Measurements from ENCODE around the gene ART4.

The ART4 gene

GRCh38 chr12:14803830-14804160 lies 39.5 kb downstream of the ART4 start:
- Mint-ChIP-seq H3K27ac (no peak overlapping the region), H3K4me3 (no peak overlapping the region), H3K27me3 (no peaks in the 10 kb centered on the region), H3K9me3 (no peaks in the 10 kb centered on the region), H3K4me1 (ENCODE audit: low read depth) (peaks cover 43% of the 10 kb centered on the region), H3K36me3 (ENCODE audit: low read depth) (peaks cover 22% of the 10 kb centered on the region)

- H3K27me3 Mint-ChIP-seq = no peaks in the 10 kb centered on the region
- peaks cover 28% of the 10 kb centered on the region for H3K36me3 Mint-ChIP-seq (ENCODE audit: low read depth)
- H3K4me3 Mint-ChIP-seq = no peak within 1 kb of the TSS
- H3K4me1 Mint-ChIP-seq (ENCODE audit: low read depth) = peaks cover 43% of the 10 kb centered on the region
- H3K27ac Mint-ChIP-seq = no peak within 1 kb of the TSS
- H3K9me3 Mint-ChIP-seq = no peaks in the 10 kb centered on the region
Observed at GRCh38 chr12:14803011-14803829, 40.1 kb downstream of the ART4 start, which contains the start of the genes C12orf60 and WBP11. Gene C12orf60 (plus strand): TSS chr12:14803670. CDS start chr12:14822936, 19,266 bp downstream. Gene WBP11 (minus strand): TSS chr12:14803478. CDS start chr12:14801383, 2,095 bp downstream.

- H3K9me3 Mint-ChIP-seq = no peaks in the 10 kb centered on the region
- no peak overlapping the region for H3K4me3 Mint-ChIP-seq
- H3K36me3 Mint-ChIP-seq (ENCODE audit: low read depth) = peaks cover 34% of the 10 kb centered on the region
- no peak overlapping the region for H3K27ac Mint-ChIP-seq
- H3K4me1 Mint-ChIP-seq (ENCODE audit: low read depth) = peaks cover 43% of the 10 kb centered on the region
- no peaks in the 10 kb centered on the region for H3K27me3 Mint-ChIP-seq
Observed at GRCh38 chr12:14802721-14803010, 40.7 kb downstream of the ART4 start.

GRCh38 chr12:14802247-14802646 lies 41.1 kb downstream of the ART4 start:
- Mint-ChIP-seq H3K27ac (no peak overlapping the region), H3K27me3 (no peaks in the 10 kb centered on the region), H3K4me3 (no peak overlapping the region), H3K4me1 (ENCODE audit: low read depth) (peaks cover 43% of the 10 kb centered on the region), H3K36me3 (ENCODE audit: low read depth) (peaks cover 38% of the 10 kb centered on the region), H3K9me3 (no peaks in the 10 kb centered on the region)

- Mint-ChIP-seq H3K27me3 (no peaks in the 10 kb centered on the region), H3K9me3 (no peaks in the 10 kb centered on the region), H3K4me1 (ENCODE audit: low read depth) (peaks cover 5% of the 10 kb centered on the region), H3K36me3 (ENCODE audit: low read depth) (peaks cover 91% of the 10 kb centered on the region), H3K27ac (no peak overlapping the region), H3K4me3 (no peak overlapping the region)
Observed at GRCh38 chr12:14795028-14795448, 48.3 kb downstream of the ART4 start.

- Mint-ChIP-seq H3K27ac (no peak overlapping the region), H3K27me3 (no peaks in the 10 kb centered on the region), H3K36me3 (ENCODE audit: low read depth) (peaks cover 56% of the 10 kb centered on the region), H3K9me3 (no peaks in the 10 kb centered on the region), H3K4me3 (no peak overlapping the region), H3K4me1 (ENCODE audit: low read depth) (no peaks in the 10 kb centered on the region)
Observed at GRCh38 chr12:14785568-14785967, 57.8 kb downstream of the ART4 start.

GRCh38 chr12:14784471-14784870 lies 58.9 kb downstream of the ART4 start:
- Mint-ChIP-seq H3K27ac (no peak overlapping the region), H3K4me1 (ENCODE audit: low read depth) (no peaks in the 10 kb centered on the region), H3K4me3 (no peak overlapping the region), H3K9me3 (no peaks in the 10 kb centered on the region), H3K27me3 (no peaks in the 10 kb centered on the region), H3K36me3 (ENCODE audit: low read depth) (peaks cover 45% of the 10 kb centered on the region)

- Mint-ChIP-seq H3K27ac (no peak overlapping the region), H3K4me3 (no peak overlapping the region), H3K9me3 (no peaks in the 10 kb centered on the region), H3K27me3 (no peaks in the 10 kb centered on the region), H3K36me3 (ENCODE audit: low read depth) (peaks cover 32% of the 10 kb centered on the region), H3K4me1 (ENCODE audit: low read depth) (no peaks in the 10 kb centered on the region)
Observed at GRCh38 chr12:14782756-14783155, 60.6 kb downstream of the ART4 start.

GRCh38 chr12:14781563-14781962 lies 61.8 kb downstream of the ART4 start:
- H3K27ac Mint-ChIP-seq = no peak overlapping the region
- H3K27me3 Mint-ChIP-seq = no peaks in the 10 kb centered on the region
- peaks cover 21% of the 10 kb centered on the region for H3K36me3 Mint-ChIP-seq (ENCODE audit: low read depth)
- no peaks in the 10 kb centered on the region for H3K9me3 Mint-ChIP-seq
- H3K4me3 Mint-ChIP-seq = no peak overlapping the region
- H3K4me1 Mint-ChIP-seq (ENCODE audit: low read depth) = no peaks in the 10 kb centered on the region

- Mint-ChIP-seq H3K9me3 (no peaks in the 10 kb centered on the region), H3K27ac (no peak overlapping the region), H3K4me3 (no peak overlapping the region), H3K27me3 (no peaks in the 10 kb centered on the region), H3K36me3 (ENCODE audit: low read depth) (peaks cover 19% of the 10 kb centered on the region), H3K4me1 (ENCODE audit: low read depth) (peaks cover 7% of the 10 kb centered on the region)
Observed at GRCh38 chr12:14780859-14781258, 62.5 kb downstream of the ART4 start.

GRCh38 chr12:14779834-14780233 lies 63.5 kb downstream of the ART4 start:
- Mint-ChIP-seq H3K27ac (no peak overlapping the region), H3K9me3 (no peaks in the 10 kb centered on the region), H3K27me3 (no peaks in the 10 kb centered on the region), H3K4me3 (no peak overlapping the region), H3K4me1 (ENCODE audit: low read depth) (peaks cover 17% of the 10 kb centered on the region), H3K36me3 (ENCODE audit: low read depth) (peaks cover 12% of the 10 kb centered on the region)

- peaks cover 39% of the 10 kb centered on the region for H3K4me1 Mint-ChIP-seq (ENCODE audit: low read depth)
- H3K27ac Mint-ChIP-seq = no peak overlapping the region
- peaks cover 4% of the 10 kb centered on the region for H3K36me3 Mint-ChIP-seq (ENCODE audit: low read depth)
- H3K9me3 Mint-ChIP-seq = no peaks in the 10 kb centered on the region
- H3K4me3 Mint-ChIP-seq = no peak overlapping the region
- no peaks in the 10 kb centered on the region for H3K27me3 Mint-ChIP-seq
Observed at GRCh38 chr12:14777271-14777670, 66.1 kb downstream of the ART4 start.

- Mint-ChIP-seq H3K4me3 (peak overlapping the region; percentile 99), H3K27me3 (no peaks in the 10 kb centered on the region), H3K4me1 (ENCODE audit: low read depth) (peaks cover 48% of the 10 kb centered on the region), H3K36me3 (ENCODE audit: low read depth) (peaks cover 4% of the 10 kb centered on the region), H3K27ac (no peak overlapping the region), H3K9me3 (no peaks in the 10 kb centered on the region)
Observed at GRCh38 chr12:14776236-14776961, 66.9 kb downstream of the ART4 start.

GRCh38 chr12:14775636-14775980 lies 67.7 kb downstream of the ART4 start:
- H3K9me3 Mint-ChIP-seq = no peaks in the 10 kb centered on the region
- no peaks in the 10 kb centered on the region for H3K27me3 Mint-ChIP-seq
- peak overlapping the region; percentile 98 for H3K27ac Mint-ChIP-seq
- H3K4me1 Mint-ChIP-seq (ENCODE audit: low read depth) = peaks cover 54% of the 10 kb centered on the region
- H3K36me3 Mint-ChIP-seq (ENCODE audit: low read depth) = peaks cover 10% of the 10 kb centered on the region
- peak overlapping the region; percentile 99 for H3K4me3 Mint-ChIP-seq
